T-helper 17 cell (primary cell): ENCODE data around the gene TRIO. TPM values are rescaled to one million over a fixed set of nuclear protein-coding genes. Genes with fewer than 3 reads are reported as not detected.
A peak's percentile ranks its signal among the peaks of the same experiment; 100 is the strongest.

Experiments
- ATAC-seq: fragments of 150-1000 bp; cut with Tn5 transposase; 2 replicates; pipeline ENCODE4 v1.10.0; 2021; ENCODE audit warnings: mild to moderate bottlenecking, moderate library complexity
- DNase-seq, 3 donors: peaks; one replicate each; pipeline versions ENCODE4 v3.0.0 to v3.0.0-alpha.2; 2020 to 2021
- H3K9me3 ChIP-seq: one replicate; pipeline ENCODE4 v1.7.0; 2013; ENCODE audit warnings: low read length, mild to moderate bottlenecking; ENCODE audit not compliant: control insufficient read depth, poor library complexity, severe bottlenecking
- H3K27ac Mint-ChIP-seq: one replicate; pipeline ENCODE4 v1.8.0; 2022; ENCODE audit warnings: mild to moderate bottlenecking, moderate library complexity, mixed read lengths
- H3K27me3 Mint-ChIP-seq: one replicate; pipeline ENCODE4 v1.8.0; 2022; ENCODE audit warnings: mixed read lengths
- H3K36me3 Mint-ChIP-seq: one replicate; pipeline ENCODE4 v1.8.0; 2022; ENCODE audit warnings: low read depth, mixed read lengths
- H3K4me1 Mint-ChIP-seq: one replicate; pipeline ENCODE4 v1.8.0; 2022; ENCODE audit warnings: mild to moderate bottlenecking, mixed read lengths
- H3K4me3 Mint-ChIP-seq: one replicate; pipeline ENCODE4 v1.8.0; 2022; ENCODE audit warnings: mild to moderate bottlenecking, moderate library complexity, mixed read lengths
- total RNA-seq, 4 donors: library from RNA in 2 of 4; stranded (reverse) in 2 of 4; gene quantifications; one replicate each; pipeline ENCODE4 v1.2.3 and lab custom pipeline; 2022 to 2026

The TRIO gene
- total RNA-seq, 2 donors from 2014 or later = 19.3 to 19.5 TPM

DNA sequence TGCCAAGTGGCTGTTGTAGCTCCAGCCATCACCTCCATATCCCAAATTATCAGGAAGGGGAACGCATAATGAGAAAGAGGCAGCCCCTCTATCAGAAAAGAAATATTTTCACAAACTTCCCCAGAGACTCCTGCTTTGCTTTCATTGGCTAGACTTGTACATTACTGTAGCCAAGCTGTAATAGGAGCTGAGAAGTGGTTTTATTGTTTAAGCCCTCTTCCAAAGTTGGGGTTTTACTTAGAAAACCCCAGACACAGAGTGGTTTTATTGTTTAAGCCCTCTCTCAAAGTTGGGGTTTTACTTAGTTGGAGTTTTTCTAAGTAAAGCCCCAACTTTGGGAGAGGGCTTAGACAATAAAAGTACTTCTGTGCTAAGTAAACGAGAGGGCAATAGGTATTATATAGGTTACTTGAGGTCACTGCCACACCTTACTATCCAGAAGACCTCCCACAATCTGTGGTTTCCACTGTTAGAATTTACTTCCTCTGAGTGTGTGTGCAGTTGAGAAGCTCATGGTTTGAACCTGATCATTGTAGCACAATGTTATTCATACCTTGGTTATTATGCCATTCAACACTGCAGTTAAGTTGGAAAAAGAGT lies 222.8 kb downstream of the TRIO start:
- peak; percentile 90 for ATAC-seq
- Mint-ChIP-seq H3K27ac (peak overlapping the region; percentile 81), H3K36me3 (no peaks in the 10 kb centered on the region), H3K4me1 (peaks cover 32% of the 10 kb centered on the region), H3K27me3 (peaks cover 5% of the 10 kb centered on the region), H3K4me3 (peak overlapping the region; percentile 74)
- no peak for DNase-seq
- no peaks in the 10 kb centered on the region for H3K9me3 ChIP-seq

DNA sequence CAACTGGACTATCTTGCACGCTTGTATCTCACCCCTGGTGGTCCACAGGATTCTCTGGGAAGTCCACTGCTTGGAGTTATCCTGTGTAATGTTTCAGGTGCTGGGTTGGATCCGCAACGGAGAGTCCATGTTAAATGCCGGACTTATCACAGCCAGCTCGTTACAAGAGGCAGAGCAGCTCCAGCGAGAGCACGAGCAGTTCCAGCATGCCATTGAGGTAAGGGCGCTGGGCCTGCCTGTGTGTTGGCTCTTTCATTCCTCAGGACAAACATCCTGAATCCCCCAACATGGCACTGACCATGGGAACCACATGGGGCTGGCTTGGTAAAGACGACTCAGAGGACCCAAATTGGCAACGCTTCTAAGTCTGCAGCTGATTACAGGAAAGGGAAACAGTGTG lies 223.6 kb downstream of the TRIO start:
- ATAC-seq = no peak
- no peaks in the 10 kb centered on the region for H3K36me3 Mint-ChIP-seq

DNA sequence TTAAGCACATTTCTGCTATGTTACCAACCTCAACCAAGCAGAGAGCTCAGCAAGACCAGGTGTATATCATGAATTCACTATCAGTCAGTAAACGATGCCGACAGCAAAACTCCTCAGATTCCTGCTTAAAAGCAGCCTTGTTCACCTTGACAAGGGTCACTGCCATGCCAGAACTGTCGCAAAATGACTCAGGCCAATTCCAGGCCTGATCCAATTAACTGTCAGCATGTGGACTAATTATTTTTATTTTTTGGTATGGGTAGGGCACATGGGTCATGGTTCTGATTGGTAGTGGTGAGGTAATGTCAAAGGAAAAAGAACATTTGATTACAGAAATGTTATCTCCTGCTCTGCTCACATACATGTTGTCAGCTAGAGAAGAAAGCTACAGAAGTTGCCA lies 224.2 kb downstream of the TRIO start:
- Mint-ChIP-seq H3K27me3 (peaks cover 5% of the 10 kb centered on the region), H3K36me3 (no peaks in the 10 kb centered on the region), H3K4me1 (peaks cover 32% of the 10 kb centered on the region), H3K27ac (no peak overlapping the region), H3K4me3 (no peak overlapping the region)
- DNase-seq (no peak), ATAC-seq (no peak)
- H3K9me3 ChIP-seq = no peaks in the 10 kb centered on the region

More for the DNA sequence above, 223.6 kb downstream of the TRIO start:
- no peaks in the 10 kb centered on the region for H3K9me3 ChIP-seq
- DNase-seq = no peak
- Mint-ChIP-seq H3K4me3 (no peak overlapping the region), H3K27me3 (peaks cover 5% of the 10 kb centered on the region), H3K4me1 (peaks cover 32% of the 10 kb centered on the region), H3K27ac (peak overlapping the region; percentile 81)

DNA sequence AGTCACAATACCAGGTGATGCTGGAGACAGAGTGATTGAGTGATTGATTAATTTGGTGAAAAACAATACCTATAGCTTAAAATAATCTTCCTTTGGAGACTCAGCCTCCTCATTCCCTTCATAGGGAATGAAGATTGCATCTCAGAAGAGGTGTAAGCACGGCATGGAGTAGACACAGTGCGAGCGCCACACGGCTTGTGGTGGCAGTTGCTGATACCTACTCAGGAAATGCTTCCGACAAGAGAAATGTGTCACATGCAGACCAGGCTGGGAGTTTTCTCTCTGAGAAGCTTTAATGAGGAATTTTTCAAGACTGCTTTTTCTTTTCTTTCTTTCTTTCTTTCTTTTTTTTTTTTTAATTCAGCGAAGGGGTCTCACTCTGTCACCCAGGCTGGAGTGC lies 226.6 kb downstream of the TRIO start:
- H3K4me1 Mint-ChIP-seq = peaks cover 24% of the 10 kb centered on the region
- no peaks in the 10 kb centered on the region for H3K9me3 ChIP-seq
- no peaks in the 10 kb centered on the region for H3K27me3 Mint-ChIP-seq
- H3K27ac Mint-ChIP-seq = no peak overlapping the region
- no peaks in the 10 kb centered on the region for H3K36me3 Mint-ChIP-seq
- no peak for DNase-seq
- H3K4me3 Mint-ChIP-seq = no peak overlapping the region
- ATAC-seq = no peak

DNA sequence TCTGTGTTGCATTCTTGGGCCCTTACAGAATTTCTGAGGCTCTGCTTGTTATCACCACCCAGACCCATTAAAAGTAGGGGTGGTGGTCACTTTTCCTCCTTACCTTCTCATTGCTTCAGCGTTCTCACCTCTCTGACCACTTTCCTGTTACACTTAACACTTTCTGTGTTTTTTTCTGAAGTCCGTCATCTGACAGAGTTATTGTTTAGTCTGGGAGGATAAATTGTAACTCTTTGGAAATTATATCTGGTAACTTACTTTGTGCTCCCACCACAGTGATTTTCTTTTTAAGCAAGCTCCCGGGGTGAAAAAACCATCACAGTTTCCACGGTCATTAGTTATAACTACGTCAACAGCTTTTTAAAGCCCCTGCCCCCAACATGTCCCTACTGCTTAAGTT lies 227.2 kb downstream of the TRIO start:
- no peak overlapping the region for H3K27ac Mint-ChIP-seq
- H3K9me3 ChIP-seq = no peaks in the 10 kb centered on the region
- peaks cover 21% of the 10 kb centered on the region for H3K4me1 Mint-ChIP-seq
- H3K4me3 Mint-ChIP-seq = no peak overlapping the region
- DNase-seq (no peak), ATAC-seq (no peak)
- no peaks in the 10 kb centered on the region for H3K36me3 Mint-ChIP-seq
- no peaks in the 10 kb centered on the region for H3K27me3 Mint-ChIP-seq

DNA sequence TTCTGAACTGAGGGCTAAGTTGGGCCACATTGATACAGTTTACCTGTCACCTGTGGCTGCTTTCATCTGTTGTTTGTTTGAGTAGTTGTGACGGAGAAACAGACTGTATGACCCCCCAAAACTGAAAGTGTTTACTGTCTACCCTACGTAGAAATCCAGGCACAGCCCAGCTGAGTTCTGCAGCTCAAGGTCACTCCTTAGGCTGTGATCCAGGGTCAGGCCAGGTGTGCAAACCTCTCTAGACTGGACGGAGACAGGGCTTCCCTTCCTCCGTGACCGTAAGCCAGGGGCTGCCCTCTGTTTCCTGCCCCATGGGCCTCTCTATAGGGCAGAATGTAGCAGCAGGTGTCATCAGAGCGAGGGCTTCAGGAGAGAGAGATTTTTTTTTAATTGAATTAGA lies 230.5 kb downstream of the TRIO start:
- Mint-ChIP-seq H3K27ac (no peak overlapping the region), H3K4me3 (no peak overlapping the region), H3K36me3 (no peaks in the 10 kb centered on the region), H3K27me3 (no peaks in the 10 kb centered on the region), H3K4me1 (peaks cover 5% of the 10 kb centered on the region)
- no peaks in the 10 kb centered on the region for H3K9me3 ChIP-seq
- ATAC-seq = no peak
- no peak for DNase-seq

DNA sequence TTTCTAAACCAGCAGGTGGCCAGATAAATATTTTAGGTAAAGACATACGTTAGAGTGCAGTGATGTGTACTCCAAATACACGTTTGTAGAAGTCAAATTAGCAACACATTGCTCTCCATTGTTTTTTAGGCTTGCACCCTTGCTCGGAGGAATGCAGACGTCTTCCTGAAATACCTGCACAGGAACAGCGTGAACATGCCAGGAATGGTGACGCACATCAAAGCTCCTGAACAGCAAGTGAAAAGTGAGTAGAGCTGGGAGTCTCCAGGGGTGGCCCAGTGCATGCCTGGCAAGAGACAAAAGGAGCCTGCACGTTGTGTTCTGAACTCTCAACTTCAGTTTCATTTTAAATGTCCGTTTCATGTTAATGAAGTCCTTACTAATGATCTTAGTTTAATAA lies 231.0 kb downstream of the TRIO start:
- no peaks in the 10 kb centered on the region for H3K27me3 Mint-ChIP-seq
- peaks cover 5% of the 10 kb centered on the region for H3K4me1 Mint-ChIP-seq
- no peak overlapping the region for H3K4me3 Mint-ChIP-seq
- ATAC-seq = no peak
- H3K36me3 Mint-ChIP-seq = no peaks in the 10 kb centered on the region
- no peak overlapping the region for H3K27ac Mint-ChIP-seq
- no peak for DNase-seq
- no peaks in the 10 kb centered on the region for H3K9me3 ChIP-seq

DNA sequence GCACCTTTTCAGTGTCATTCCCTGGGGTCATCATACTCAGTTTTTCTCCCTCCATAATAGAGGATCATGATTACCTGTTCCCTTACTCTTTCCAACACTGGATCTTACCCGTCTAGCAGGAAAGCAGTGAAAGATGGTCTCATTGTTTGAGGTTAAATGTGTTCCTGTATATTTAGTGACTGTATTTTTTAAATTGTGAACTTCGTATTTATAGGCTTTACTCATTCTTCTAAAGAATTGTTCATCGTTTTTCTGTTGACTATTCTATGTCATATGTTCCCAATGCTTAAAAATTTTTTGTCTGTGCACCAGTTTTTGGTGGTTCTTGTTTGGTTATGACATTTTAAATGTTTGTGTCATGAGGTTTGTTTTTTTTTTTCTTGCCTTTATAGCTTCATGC lies 233.6 kb downstream of the TRIO start:
- Mint-ChIP-seq H3K4me3 (no peak overlapping the region), H3K36me3 (peaks cover 7% of the 10 kb centered on the region), H3K4me1 (peaks cover 5% of the 10 kb centered on the region), H3K27ac (no peak overlapping the region), H3K27me3 (peaks cover 5% of the 10 kb centered on the region)
- no peaks in the 10 kb centered on the region for H3K9me3 ChIP-seq
- no peak for ATAC-seq
- DNase-seq = no peak

DNA sequence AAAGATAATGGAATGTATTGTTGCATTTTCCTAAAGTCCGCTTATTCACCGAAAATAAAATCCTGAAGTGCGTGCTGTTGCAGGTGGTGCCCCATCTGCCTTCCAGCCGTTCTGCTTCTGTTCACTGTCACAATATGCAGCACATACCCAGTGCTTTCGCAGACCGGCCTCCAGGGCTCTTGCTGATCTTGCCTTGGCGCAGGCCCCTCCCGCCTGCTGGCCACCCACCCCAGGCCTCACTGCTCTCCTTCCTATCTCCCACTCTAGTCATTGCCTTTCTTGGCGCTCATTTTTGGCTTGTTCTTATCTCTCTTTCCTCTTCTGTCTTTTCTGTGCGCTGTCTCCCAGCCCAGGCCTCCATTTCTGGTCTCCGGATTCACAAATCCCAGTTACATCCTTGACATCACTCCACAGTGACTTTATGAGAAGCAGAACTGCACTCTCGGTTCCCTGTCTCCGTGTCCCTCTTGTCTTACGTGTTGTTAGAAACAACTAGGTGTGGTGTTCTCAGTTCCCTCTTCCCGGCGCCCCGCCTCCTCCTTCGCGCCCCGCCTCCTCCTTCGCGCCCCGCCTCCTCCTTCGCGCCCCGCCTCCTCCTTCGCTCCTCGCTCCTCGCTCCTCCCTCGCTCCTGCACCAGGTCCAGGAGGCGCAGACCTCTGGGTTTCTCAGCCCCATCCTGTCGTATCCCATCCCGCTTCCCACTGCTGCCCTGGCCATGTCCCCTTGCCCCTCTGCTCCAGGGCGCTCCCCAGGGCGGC lies 236.8 kb downstream of the TRIO start:
- Mint-ChIP-seq H3K4me1 (peaks cover 5% of the 10 kb centered on the region), H3K27ac (no peak overlapping the region), H3K4me3 (no peak overlapping the region), H3K27me3 (peaks cover 16% of the 10 kb centered on the region), H3K36me3 (peaks cover 10% of the 10 kb centered on the region)
- no peak for ATAC-seq
- no peaks in the 10 kb centered on the region for H3K9me3 ChIP-seq
- no peak for DNase-seq

DNA sequence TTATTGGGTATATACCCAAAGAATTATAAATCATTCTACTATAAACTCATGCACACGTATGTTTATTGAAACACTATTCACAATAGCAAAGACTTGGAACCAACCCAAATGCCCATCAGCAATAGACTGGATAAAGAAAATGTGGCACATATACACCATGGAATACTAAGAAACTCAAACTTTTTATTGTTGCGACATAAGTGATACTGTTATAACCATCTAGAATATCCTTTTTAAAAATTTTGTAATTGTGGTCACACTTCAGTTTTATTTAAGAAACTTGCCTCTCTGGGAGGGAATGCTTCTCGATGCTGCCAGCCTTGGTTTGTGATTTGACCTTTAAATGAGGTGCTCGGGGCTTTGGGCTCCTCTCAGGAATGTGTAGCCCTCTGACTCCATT lies 237.6 kb downstream of the TRIO start:
- Mint-ChIP-seq H3K27me3 (peaks cover 18% of the 10 kb centered on the region), H3K4me3 (no peak overlapping the region), H3K4me1 (peaks cover 2% of the 10 kb centered on the region), H3K36me3 (peaks cover 10% of the 10 kb centered on the region), H3K27ac (no peak overlapping the region)
- DNase-seq = no peak
- no peak for ATAC-seq
- no peaks in the 10 kb centered on the region for H3K9me3 ChIP-seq

DNA sequence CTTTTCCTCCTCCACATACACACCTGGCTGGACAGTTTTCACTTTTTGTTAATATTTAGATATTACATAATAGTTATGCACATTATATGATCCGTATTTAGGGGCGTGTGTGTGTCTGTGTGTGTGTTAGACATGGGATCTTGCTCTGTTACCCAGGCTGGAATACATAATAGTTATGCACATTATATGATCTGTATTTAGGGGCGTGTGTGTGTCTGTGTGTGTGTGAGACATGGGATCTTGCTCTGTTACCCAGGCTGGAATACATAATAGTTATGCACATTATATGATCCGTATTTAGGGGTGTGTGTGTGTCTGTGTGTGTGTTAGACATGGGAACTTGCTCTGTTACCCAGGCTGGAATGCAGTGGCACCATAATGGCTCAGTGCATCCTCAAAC lies 239.5 kb downstream of the TRIO start:
- Mint-ChIP-seq H3K36me3 (peaks cover 10% of the 10 kb centered on the region), H3K27me3 (peaks cover 31% of the 10 kb centered on the region), H3K4me3 (no peak overlapping the region), H3K4me1 (peaks cover 2% of the 10 kb centered on the region), H3K27ac (no peak overlapping the region)
- ATAC-seq (no peak), DNase-seq (no peak)
- no peaks in the 10 kb centered on the region for H3K9me3 ChIP-seq

DNA sequence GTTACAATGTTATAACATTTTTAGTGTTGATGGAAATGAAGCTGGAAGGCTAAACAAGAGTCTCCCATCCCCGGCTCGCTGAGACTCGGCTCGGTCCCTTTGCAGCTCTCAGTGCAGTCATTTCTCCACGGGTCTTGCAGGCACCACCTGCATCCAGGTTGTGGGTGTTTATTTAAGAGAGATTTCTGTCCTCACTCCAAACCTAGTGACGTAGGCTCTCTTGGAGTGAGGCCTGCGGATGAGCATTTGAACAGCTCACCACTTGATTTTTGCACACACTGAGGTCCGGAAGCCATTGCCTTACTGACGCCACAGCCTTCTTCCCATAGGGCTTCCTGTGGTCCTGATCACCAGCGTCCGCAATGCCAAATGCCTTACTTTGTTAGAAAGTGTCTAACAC lies 240.8 kb downstream of the TRIO start:
- Mint-ChIP-seq H3K4me3 (no peak overlapping the region), H3K4me1 (peaks cover 2% of the 10 kb centered on the region), H3K27me3 (peaks cover 31% of the 10 kb centered on the region), H3K36me3 (peaks cover 10% of the 10 kb centered on the region), H3K27ac (no peak overlapping the region)
- no peak for ATAC-seq
- H3K9me3 ChIP-seq = no peaks in the 10 kb centered on the region
- DNase-seq = no peak

DNA sequence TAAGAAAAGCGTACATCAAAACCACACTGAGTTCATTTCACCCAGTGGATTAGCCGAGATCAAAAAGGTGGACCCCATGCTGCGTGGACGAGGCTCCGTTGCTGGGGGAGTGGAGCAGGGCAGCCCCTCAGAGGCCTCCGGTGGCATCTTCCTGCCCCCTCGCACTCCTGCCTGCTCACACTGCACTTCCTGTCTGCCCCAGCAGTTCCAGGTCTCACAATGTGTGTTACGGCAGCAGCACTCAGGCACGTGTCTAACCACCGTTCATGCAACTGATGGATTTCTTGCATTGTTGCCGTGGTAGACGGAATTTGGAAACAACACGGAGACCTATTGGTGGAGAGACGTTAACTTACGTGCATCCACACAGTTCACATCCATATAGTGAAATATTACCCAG lies 241.9 kb downstream of the TRIO start:
- ATAC-seq = no peak
- DNase-seq = no peak
- no peaks in the 10 kb centered on the region for H3K9me3 ChIP-seq
- no peaks in the 10 kb centered on the region for H3K4me1 Mint-ChIP-seq
- H3K27ac Mint-ChIP-seq = no peak overlapping the region
- H3K4me3 Mint-ChIP-seq = no peak overlapping the region
- peaks cover 31% of the 10 kb centered on the region for H3K27me3 Mint-ChIP-seq
- peaks cover 7% of the 10 kb centered on the region for H3K36me3 Mint-ChIP-seq
